Panc1 (cell line): ENCODE data around the gene ELFN1. TPM values are rescaled to one million over a fixed set of nuclear protein-coding genes. Genes with fewer than 3 reads are reported as not detected.

Experiments
- ATAC-seq: fragments of 200-7000 bp; cut with Tn5 transposase; 2 replicates; pipeline ENCODE4 v1.9.1; 2020; ENCODE audit warnings: mild to moderate bottlenecking, moderate library complexity
- BruUV-seq: library from RNA; stranded (reverse); fragments of 400-500 nt; replicated peaks from 2 replicates; lab custom pipeline; 2021; lab: Mats Ljungman, UMichigan
- CTCF ChIA-PET: fragments of 300-600 bp; sonication (Branson Sonifier 250); formaldehyde crosslinking; loops from one replicate; lab custom pipeline; 2022; ENCODE audit warnings: antibody characterized with exemption; lab: Charles Lee
- POLR2A ChIA-PET: fragments of 300-600 bp; sonication (Branson Sonifier 250); formaldehyde crosslinking; loops from one replicate; lab custom pipeline; 2022; ENCODE audit warnings: antibody characterized with exemption; lab: Charles Lee
- DNase-seq: peaks from one replicate; pipeline ENCODE4 v3.0.0-alpha.2; 2010; ENCODE audit warnings: low read depth, low spot score
- H3K27ac ChIP-seq: 2 replicates; pipeline ENCODE4 v1.5.1; 2011; ENCODE audit warnings: mild to moderate bottlenecking, low read length, inconsistent platforms
- H3K27me3 ChIP-seq: fragments of 200-500 bp; sonication (Bioruptor generic); 2 replicates; pipeline ENCODE4 v1.6.0; 2014; ENCODE audit warnings: low read length, inconsistent platforms; ENCODE audit not compliant: control insufficient read depth, insufficient read depth
- H3K36me3 ChIP-seq: fragments of 200-500 bp; sonication (Bioruptor generic); 2 replicates; pipeline ENCODE4 v1.5.1; 2014; ENCODE audit warnings: inconsistent platforms, mild to moderate bottlenecking, low read length, moderate library complexity; ENCODE audit not compliant: control insufficient read depth, insufficient read depth
- H3K4me1 ChIP-seq: 2 replicates; pipeline ENCODE4 v1.5.1; 2011; ENCODE audit warnings: inconsistent platforms, mild to moderate bottlenecking, low read length, moderate library complexity; ENCODE audit not compliant: control insufficient read depth, insufficient read depth
- H3K4me3 ChIP-seq, 2 experiments: 2 replicates each; pipeline ENCODE4 v1.5.1; 2011 to 2012; ENCODE audit warnings: low read depth in 2 of 2, low read length in 2 of 2, mild to moderate bottlenecking in 2 of 2, inconsistent platforms in 1 of 2, moderate library complexity in 1 of 2
- H3K9me3 ChIP-seq: fragments of 200-500 bp; sonication (Bioruptor generic); 2 replicates; pipeline ENCODE4 v1.5.1; 2014; ENCODE audit warnings: low read depth, mild to moderate bottlenecking, inconsistent platforms, low read length, moderate library complexity; ENCODE audit not compliant: control insufficient read depth, insufficient read depth
- POLR2AphosphoS5 ChIP-seq: IDR thresholded peaks from 2 replicates; pipeline ENCODE4 v1.6.1; 2012; ENCODE audit warnings: mild to moderate bottlenecking, low read depth, low read length, moderate library complexity
- SIN3A ChIP-seq: IDR thresholded peaks from 2 replicates; pipeline ENCODE4 v1.6.1; 2012; ENCODE audit warnings: low read depth, mild to moderate bottlenecking, low read length, moderate library complexity, borderline replicate concordance; ENCODE audit not compliant: insufficient read depth
- TCF7L2 ChIP-seq: IDR thresholded peaks from 2 replicates; pipeline ENCODE4 v1.6.1; 2011; ENCODE audit warnings: mild to moderate bottlenecking, low read depth, low read length, inconsistent platforms
- in situ Hi-C: cut with HindIII; loops from 2 replicates; pipeline ENCODE4 v1.10.0; 2016; ENCODE audit warnings: low sequenced_read_pairs, low pct_unique_long_range_greater_than_20kb
- intact Hi-C: fragments of 100-400 bp; cut with micrococcal nuclease; formaldehyde crosslinking; loops from one replicate; pipeline ENCODE4 v1.10.0; 2022; ENCODE audit not compliant: unreplicated experiment
- total RNA-seq: library from RNA; stranded (reverse); gene quantifications from one replicate; pipeline ENCODE4 v1.2.1, GENCODE V29; 2021; ENCODE audit not compliant: unreplicated experiment
- TF ChIP-seq, protein P1 (sequence below): fragments of 450-650 bp; IDR thresholded peaks from 2 replicates; pipeline ENCODE4 v1.5.1; 2017; ENCODE audit warnings: mild to moderate bottlenecking
- TF ChIP-seq, protein P2 (sequence below), 2 experiments: IDR thresholded peaks; 2 replicates each; pipeline ENCODE4 v1.6.1; 2011 to 2012; ENCODE audit warnings: low read depth in 2 of 2, control low read depth in 1 of 2, low read length in 1 of 2, mild to moderate bottlenecking in 1 of 2, moderate library complexity in 1 of 2; ENCODE audit not compliant: insufficient read depth in 1 of 2

Gene ELFN1
- total RNA-seq, 1 experiment from 2014 or later = 39.0 TPM

DNA sequence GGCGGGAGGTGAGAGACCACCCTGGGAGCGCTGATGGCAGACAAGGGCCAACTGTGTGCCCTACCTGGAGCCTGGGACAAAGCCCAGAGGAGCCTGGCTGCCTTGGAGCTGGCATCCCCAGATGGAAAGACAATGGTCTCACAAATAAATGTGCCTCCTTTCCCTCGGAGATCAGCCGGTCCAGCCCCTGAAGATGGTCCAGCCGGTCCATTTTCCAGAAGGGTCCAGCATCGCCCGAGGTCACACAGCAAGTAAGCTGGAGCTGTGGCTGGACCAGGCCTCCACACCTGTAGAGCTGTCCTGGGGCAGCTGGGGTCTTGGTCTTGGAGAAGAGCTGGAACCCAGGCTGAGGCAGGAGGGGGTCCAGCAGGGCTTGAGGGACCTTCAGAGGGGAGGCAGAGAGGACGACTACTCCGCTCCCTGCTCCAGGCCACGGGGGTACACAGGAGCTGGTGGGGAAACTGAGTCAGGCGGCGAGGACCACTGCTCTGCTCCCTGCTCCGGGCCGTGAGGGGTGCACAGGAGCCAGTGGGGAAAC lies 3.6 kb downstream of the ELFN1 start:
- BruUV-seq = no TSS peak
- H3K4me1 ChIP-seq = peaks cover 20% of the 10 kb centered on the region
- H3K27ac ChIP-seq = no peak overlapping the region
- in situ Hi-C loops = no loop called here
- H3K27me3 ChIP-seq = no peaks in the 10 kb centered on the region
- no peak for TF ChIP-seq TCF7L2
- TF ChIP-seq, protein P1, sequence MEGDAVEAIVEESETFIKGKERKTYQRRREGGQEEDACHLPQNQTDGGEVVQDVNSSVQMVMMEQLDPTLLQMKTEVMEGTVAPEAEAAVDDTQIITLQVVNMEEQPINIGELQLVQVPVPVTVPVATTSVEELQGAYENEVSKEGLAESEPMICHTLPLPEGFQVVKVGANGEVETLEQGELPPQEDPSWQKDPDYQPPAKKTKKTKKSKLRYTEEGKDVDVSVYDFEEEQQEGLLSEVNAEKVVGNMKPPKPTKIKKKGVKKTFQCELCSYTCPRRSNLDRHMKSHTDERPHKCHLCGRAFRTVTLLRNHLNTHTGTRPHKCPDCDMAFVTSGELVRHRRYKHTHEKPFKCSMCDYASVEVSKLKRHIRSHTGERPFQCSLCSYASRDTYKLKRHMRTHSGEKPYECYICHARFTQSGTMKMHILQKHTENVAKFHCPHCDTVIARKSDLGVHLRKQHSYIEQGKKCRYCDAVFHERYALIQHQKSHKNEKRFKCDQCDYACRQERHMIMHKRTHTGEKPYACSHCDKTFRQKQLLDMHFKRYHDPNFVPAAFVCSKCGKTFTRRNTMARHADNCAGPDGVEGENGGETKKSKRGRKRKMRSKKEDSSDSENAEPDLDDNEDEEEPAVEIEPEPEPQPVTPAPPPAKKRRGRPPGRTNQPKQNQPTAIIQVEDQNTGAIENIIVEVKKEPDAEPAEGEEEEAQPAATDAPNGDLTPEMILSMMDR = no peak
- TF ChIP-seq SIN3A = no peak
- TF ChIP-seq, protein P2, sequence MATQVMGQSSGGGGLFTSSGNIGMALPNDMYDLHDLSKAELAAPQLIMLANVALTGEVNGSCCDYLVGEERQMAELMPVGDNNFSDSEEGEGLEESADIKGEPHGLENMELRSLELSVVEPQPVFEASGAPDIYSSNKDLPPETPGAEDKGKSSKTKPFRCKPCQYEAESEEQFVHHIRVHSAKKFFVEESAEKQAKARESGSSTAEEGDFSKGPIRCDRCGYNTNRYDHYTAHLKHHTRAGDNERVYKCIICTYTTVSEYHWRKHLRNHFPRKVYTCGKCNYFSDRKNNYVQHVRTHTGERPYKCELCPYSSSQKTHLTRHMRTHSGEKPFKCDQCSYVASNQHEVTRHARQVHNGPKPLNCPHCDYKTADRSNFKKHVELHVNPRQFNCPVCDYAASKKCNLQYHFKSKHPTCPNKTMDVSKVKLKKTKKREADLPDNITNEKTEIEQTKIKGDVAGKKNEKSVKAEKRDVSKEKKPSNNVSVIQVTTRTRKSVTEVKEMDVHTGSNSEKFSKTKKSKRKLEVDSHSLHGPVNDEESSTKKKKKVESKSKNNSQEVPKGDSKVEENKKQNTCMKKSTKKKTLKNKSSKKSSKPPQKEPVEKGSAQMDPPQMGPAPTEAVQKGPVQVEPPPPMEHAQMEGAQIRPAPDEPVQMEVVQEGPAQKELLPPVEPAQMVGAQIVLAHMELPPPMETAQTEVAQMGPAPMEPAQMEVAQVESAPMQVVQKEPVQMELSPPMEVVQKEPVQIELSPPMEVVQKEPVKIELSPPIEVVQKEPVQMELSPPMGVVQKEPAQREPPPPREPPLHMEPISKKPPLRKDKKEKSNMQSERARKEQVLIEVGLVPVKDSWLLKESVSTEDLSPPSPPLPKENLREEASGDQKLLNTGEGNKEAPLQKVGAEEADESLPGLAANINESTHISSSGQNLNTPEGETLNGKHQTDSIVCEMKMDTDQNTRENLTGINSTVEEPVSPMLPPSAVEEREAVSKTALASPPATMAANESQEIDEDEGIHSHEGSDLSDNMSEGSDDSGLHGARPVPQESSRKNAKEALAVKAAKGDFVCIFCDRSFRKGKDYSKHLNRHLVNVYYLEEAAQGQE (IDR thresholded peaks at IDR 0.05; ENCODE audit: insufficient read depth in 1 of 2, low read depth in 2 of 2, low read length in 1 of 2) = no peak
- TF ChIP-seq POLR2AphosphoS5 = no peak
- H3K9me3 ChIP-seq = no peaks in the 10 kb centered on the region
- H3K36me3 ChIP-seq = no peaks in the 10 kb centered on the region
- no peak for DNase-seq
- ChIA-PET CTCF (interaction anchor here (0.6 to 0.7 kb wide), 2 partner anchors 24 to 129 kb away, joined by 3 read pairs; no protein-coding TSS in a partner anchor), POLR2A (no interaction called here)
- no peak for ATAC-seq
- intact Hi-C loops = no loop called here
- H3K4me3 ChIP-seq = no peak overlapping the region

DNA sequence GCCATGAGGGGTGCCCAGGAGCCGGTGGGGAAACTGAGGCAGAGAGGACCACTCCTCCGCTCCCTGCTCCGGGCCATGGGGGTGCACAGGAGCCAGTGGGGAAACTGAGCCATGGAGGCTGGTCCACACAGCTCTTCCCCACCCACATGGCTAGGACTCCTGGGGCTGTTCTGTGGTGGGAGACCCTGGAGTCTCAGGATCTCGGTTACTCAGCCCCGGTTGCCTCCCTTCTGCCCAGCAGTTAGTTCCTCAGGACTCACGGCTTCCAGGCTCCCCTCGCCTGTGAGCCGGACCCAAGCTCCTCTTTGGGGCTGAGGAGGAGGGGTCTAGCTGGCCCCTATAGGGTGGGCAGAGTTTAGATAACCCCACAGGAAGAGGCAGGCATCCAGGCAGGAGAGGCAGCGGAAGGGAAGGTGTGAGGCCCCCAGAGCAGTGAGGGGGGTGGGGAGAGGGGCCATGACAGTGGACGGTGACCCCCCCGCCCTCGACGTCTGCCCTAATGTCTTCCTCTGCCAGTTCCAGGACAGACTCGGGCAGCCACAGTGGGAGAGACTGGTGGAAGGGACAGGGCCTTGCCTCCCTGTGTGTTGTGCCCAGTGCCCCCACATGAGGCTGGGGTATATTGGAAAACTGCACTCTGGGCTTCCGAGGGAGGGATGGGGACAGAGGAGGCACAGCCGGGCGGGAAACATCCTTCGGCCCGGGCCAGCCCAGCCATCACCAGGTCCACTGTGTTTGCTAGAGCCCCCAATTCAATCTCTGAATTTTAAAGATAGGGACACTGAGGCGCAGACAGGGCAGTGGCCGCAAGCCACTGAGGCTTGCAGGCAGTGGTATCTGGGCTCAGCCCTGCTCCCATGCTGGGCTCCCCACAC lies 4.3 kb downstream of the ELFN1 start:
- intact Hi-C loops = no loop called here
- no peaks in the 10 kb centered on the region for H3K9me3 ChIP-seq
- ChIA-PET CTCF (interaction anchor here (0.6 to 0.7 kb wide), 2 partner anchors 24 to 129 kb away, joined by 3 read pairs; no protein-coding TSS in a partner anchor), POLR2A (no interaction called here)
- no peaks in the 10 kb centered on the region for H3K36me3 ChIP-seq
- no peaks in the 10 kb centered on the region for H3K27me3 ChIP-seq
- no peak for ATAC-seq
- BruUV-seq = no TSS peak
- no peak overlapping the region for H3K27ac ChIP-seq
- TF ChIP-seq SIN3A = no peak
- TF ChIP-seq, protein P1 = no peak
- no peak for TF ChIP-seq POLR2AphosphoS5
- no peak for TF ChIP-seq TCF7L2
- TF ChIP-seq, protein P2 (IDR thresholded peaks at IDR 0.05; ENCODE audit: insufficient read depth in 1 of 2, low read depth in 2 of 2, low read length in 1 of 2) = no peak
- H3K4me1 ChIP-seq = peaks cover 14% of the 10 kb centered on the region
- in situ Hi-C loops = no loop called here
- no peak for DNase-seq
- H3K4me3 ChIP-seq = no peak overlapping the region
